HCT116 (cell line): ENCODE results near the gene TEX9. TPM values are rescaled to one million over a fixed set of nuclear protein-coding genes. Genes with fewer than 3 reads are reported as not detected.

Experiments
- ATAC-seq: fragments of 200-7000 bp; cut with Tn5 transposase; 2 replicates; pipeline ENCODE4 v1.9.1; 2020; ENCODE audit warnings: mild to moderate bottlenecking, moderate library complexity
- BruUV-seq: library from RNA; stranded (reverse); fragments of 400-500 nt; replicated peaks from 2 replicates; lab custom pipeline; 2021; lab: Mats Ljungman, UMichigan
- CTCF ChIA-PET: fragments of 300-600 bp; sonication (Branson Sonifier 250); formaldehyde crosslinking; loops from one replicate; lab custom pipeline; 2021; ENCODE audit warnings: antibody characterized with exemption; lab: Charles Lee
- POLR2A ChIA-PET: fragments of 300-600, 350-600 bp; sonication (Branson Sonifier 250); formaldehyde crosslinking; loops from one replicate; lab custom pipeline; 2021; ENCODE audit warnings: antibody characterized with exemption; lab: Charles Lee
- RAD21 ChIA-PET, 2 experiments: fragments of 300-600 bp; sonication (Branson Sonifier 250); formaldehyde crosslinking; loops; one replicate each; lab custom pipeline; 2023; ENCODE audit warnings: low total read pairs in 2 of 2; ENCODE audit not compliant: uncharacterized antibody in 2 of 2, unreplicated experiment in 2 of 2, low non-redundant PET in 1 of 2; lab: Charles Lee
- DNase-seq: peaks from one replicate; pipeline ENCODE4 v3.0.0-alpha.2; 2010; ENCODE audit warnings: low read depth, low spot score
- H2AFZ ChIP-seq: fragments of 200-600 bp; shearing (Covaris generic), sonication (generic); 2 replicates; pipeline ENCODE4 v1.6.1; 2017; ENCODE audit warnings: low read depth, mixed run types, mixed read lengths, antibody characterized with exemption, low read length; ENCODE audit not compliant: poor library complexity, severe bottlenecking
- H3K27ac ChIP-seq: 2 replicates; pipeline ENCODE4 v1.5.1; 2012; ENCODE audit warnings: low read depth, low read length
- H3K27me3 ChIP-seq: fragments of 200-600 bp; sonication (generic); 2 replicates; pipeline ENCODE4 v1.6.1; 2016; ENCODE audit warnings: mixed run types, low read length, mixed read lengths; ENCODE audit not compliant: insufficient read depth
- H3K36me3 ChIP-seq, 2 experiments: fragments of 200-500 bp in 1 of 2; fragments of 200-600 bp in 1 of 2; sonication (Bioruptor generic) in 1 of 2; sonication (generic) in 1 of 2; 2 replicates each; pipeline versions ENCODE4 v1.5.1 to v1.6.1; 2014 to 2016; ENCODE audit warnings: low read length in 2 of 2, inconsistent platforms in 1 of 2, mixed read lengths in 1 of 2, mixed run types in 1 of 2; ENCODE audit not compliant: insufficient read depth in 2 of 2, control insufficient read depth in 1 of 2
- H3K4me1 ChIP-seq, 2 experiments: fragments of 200-600 bp in 1 of 2; sonication (generic) in 1 of 2; 2 replicates each; pipeline versions ENCODE4 v1.5.1 to v1.6.1; 2012 to 2017; ENCODE audit warnings: low read length in 2 of 2, inconsistent platforms in 1 of 2, mild to moderate bottlenecking in 1 of 2, mixed read lengths in 1 of 2, mixed run types in 1 of 2, moderate library complexity in 1 of 2; ENCODE audit not compliant: insufficient read depth in 2 of 2, control insufficient read depth in 1 of 2
- H3K4me2 ChIP-seq: fragments of 200-600 bp; sonication (generic); 2 replicates; pipeline ENCODE4 v1.6.1; 2017; ENCODE audit warnings: mixed run types, low read length, mixed read lengths
- H3K4me3 ChIP-seq, 2 experiments: fragments of 200-600 bp in 1 of 2; sonication (generic) in 1 of 2; replicated peaks in 1 of 2; 2 replicates each; pipeline ENCODE4 v1.5.1; 2011 to 2016; ENCODE audit warnings: low read length in 2 of 2, control low read depth in 1 of 2, low read depth in 1 of 2, mild to moderate bottlenecking in 1 of 2, mixed read lengths in 1 of 2, mixed run types in 1 of 2
- H3K79me2 ChIP-seq: fragments of 200-600 bp; sonication (generic); 2 replicates; pipeline ENCODE4 v1.6.1; 2017; ENCODE audit warnings: mild to moderate bottlenecking, mixed run types, low read length, moderate library complexity, mixed read lengths; ENCODE audit not compliant: insufficient read depth
- H3K9ac ChIP-seq: fragments of 200-600 bp; sonication (generic); 2 replicates; pipeline ENCODE4 v1.6.1; 2016; ENCODE audit warnings: low read length, mixed read lengths
- H3K9me2 ChIP-seq: fragments of 200-600 bp; sonication (generic), shearing (Covaris generic); 2 replicates; pipeline ENCODE4 v1.6.1; 2017; ENCODE audit warnings: mixed run types, mild to moderate bottlenecking, moderate library complexity; ENCODE audit not compliant: insufficient read depth
- H3K9me3 ChIP-seq, 2 experiments: fragments of 200-500 bp in 1 of 2; fragments of 200-600 bp in 1 of 2; sonication (Bioruptor generic) in 1 of 2; sonication (generic) in 1 of 2; 2 replicates each; pipeline ENCODE4 v1.6.1; 2014 to 2017; ENCODE audit warnings: low read length in 2 of 2, mixed read lengths in 2 of 2, inconsistent platforms in 1 of 2, low read depth in 1 of 2, mild to moderate bottlenecking in 1 of 2, mixed run types in 1 of 2, moderate library complexity in 1 of 2; ENCODE audit not compliant: control insufficient read depth in 1 of 2, insufficient read depth in 1 of 2
- H4K20me1 ChIP-seq: fragments of 200-600 bp; sonication (generic), shearing (Covaris generic); 2 replicates; pipeline ENCODE4 v1.6.1; 2017; ENCODE audit warnings: mixed run types, mild to moderate bottlenecking, moderate library complexity; ENCODE audit not compliant: insufficient read depth
- CBX3 ChIP-seq: IDR thresholded peaks from 2 replicates; pipeline ENCODE4 v1.6.1; 2012; ENCODE audit warnings: low read depth
- EGR1 ChIP-seq: IDR thresholded peaks from 2 replicates; pipeline ENCODE4 v1.6.1; 2012; ENCODE audit warnings: low read depth
- EZH2 ChIP-seq: fragments of 200-600 bp; sonication (generic); IDR thresholded peaks from 2 replicates; pipeline ENCODE4 v1.6.1; 2017; ENCODE audit warnings: antibody characterized with exemption, mixed run types
- EZH2phosphoT487 ChIP-seq: fragments of 200-600 bp; IDR thresholded peaks from 2 replicates; pipeline ENCODE4 v1.6.1; 2018; ENCODE audit warnings: antibody characterized with exemption, borderline replicate concordance
- FOSL1 ChIP-seq: IDR thresholded peaks from 2 replicates; pipeline ENCODE4 v1.6.1; 2012; ENCODE audit warnings: low read depth
- POLR2A ChIP-seq: IDR thresholded peaks from 2 replicates; pipeline ENCODE4 v1.7.0; 2011; ENCODE audit warnings: borderline replicate concordance; ENCODE audit not compliant: insufficient read depth, insufficient read length; ENCODE audit errors: extremely low read depth
- POLR2AphosphoS5 ChIP-seq: IDR thresholded peaks from 2 replicates; pipeline ENCODE4 v1.6.1; 2011; ENCODE audit warnings: mild to moderate bottlenecking, low read depth, low read length, moderate library complexity
- SIN3A ChIP-seq: IDR thresholded peaks from 2 replicates; pipeline ENCODE4 v1.6.1; 2012; ENCODE audit warnings: low read depth
- SP1 ChIP-seq: IDR thresholded peaks from 2 replicates; pipeline ENCODE4 v1.6.1; 2012; ENCODE audit warnings: low read depth
- SRF ChIP-seq: IDR thresholded peaks from 2 replicates; pipeline ENCODE4 v1.6.1; 2012; ENCODE audit warnings: low read depth
- TCF7L2 ChIP-seq: IDR thresholded peaks from 2 replicates; pipeline ENCODE4 v1.7.0; 2011; ENCODE audit warnings: borderline replicate concordance, inconsistent platforms; ENCODE audit not compliant: insufficient read depth, insufficient read length; ENCODE audit errors: extremely low read depth
- YY1 ChIP-seq: IDR thresholded peaks from 2 replicates; pipeline ENCODE4 v1.6.1; 2011; ENCODE audit warnings: low read length, low read depth, moderate library complexity, mild to moderate bottlenecking; ENCODE audit not compliant: insufficient replicate concordance; ENCODE audit errors: extremely low read depth
- intact Hi-C: fragments of 100-400 bp; cut with micrococcal nuclease; formaldehyde crosslinking; loops from 2 replicates; pipeline ENCODE4 v1.10.0; 2022
- total RNA-seq: library from RNA; stranded (reverse); gene quantifications from one replicate; pipeline ENCODE4 v1.2.1, GENCODE V29; 2021; ENCODE audit not compliant: unreplicated experiment
- TF ChIP-seq, protein P1 (sequence below): IDR thresholded peaks from 2 replicates; pipeline ENCODE4 v1.6.1; 2012
- TF ChIP-seq, protein P2 (sequence below): IDR thresholded peaks from 2 replicates; pipeline ENCODE4 v1.6.1; 2011; ENCODE audit warnings: mild to moderate bottlenecking, low read length, moderate library complexity; ENCODE audit not compliant: insufficient replicate concordance; ENCODE audit errors: extremely low read depth

Gene TEX9
- total RNA-seq, 1 experiment from 2014 or later, result 5.2 TPM

DNA sequence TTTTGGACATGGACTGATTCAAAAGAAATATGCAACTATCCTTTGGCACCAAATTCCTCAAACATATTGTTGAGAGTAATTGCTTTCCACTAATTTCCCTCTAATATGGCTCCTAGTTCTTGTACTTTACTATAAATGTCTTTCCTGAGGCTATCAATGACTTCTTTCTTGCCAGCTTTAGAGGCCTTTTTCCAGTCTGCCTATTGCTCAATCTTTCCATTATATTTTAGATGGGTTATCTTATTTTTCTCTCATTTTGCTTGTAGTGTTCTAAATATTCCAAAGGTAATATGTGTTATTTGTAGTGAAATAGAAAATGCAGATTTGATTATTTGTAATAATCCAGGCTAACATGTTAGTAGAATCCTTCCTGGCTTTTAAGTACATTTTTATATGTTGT is 11.5 kb upstream of the TEX9 start (continued):
- TF ChIP-seq CBX3, result no peak

DNA sequence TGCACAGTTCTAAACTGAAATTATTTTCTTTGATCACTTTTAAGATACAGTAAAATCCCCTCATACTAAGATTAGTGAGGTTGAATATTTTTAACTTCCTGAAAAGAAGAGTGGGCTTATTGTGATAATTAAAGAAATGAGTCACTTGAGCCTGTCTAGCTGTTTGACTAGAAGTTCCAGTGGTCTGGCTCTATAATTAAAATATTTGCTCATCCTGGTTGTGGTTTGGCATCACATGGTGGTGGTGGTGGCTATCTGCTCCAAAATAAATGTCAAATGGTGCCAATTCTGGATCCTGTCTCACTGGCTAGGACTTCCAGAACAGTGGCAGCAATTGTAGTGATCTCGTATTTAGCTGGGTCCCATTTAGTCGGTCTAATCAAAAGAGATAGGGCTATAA is 8.6 kb upstream of the TEX9 start:
- no peak overlapping the region for H2AFZ ChIP-seq
- no peaks in the 10 kb centered on the region for H3K4me1 ChIP-seq
- H3K4me3 ChIP-seq, result no peak overlapping the region
- no TSS peak for BruUV-seq
- ATAC-seq, result no peak
- H3K36me3 ChIP-seq, result no peaks in the 10 kb centered on the region
- no peak for DNase-seq
- no peaks in the 10 kb centered on the region for H3K79me2 ChIP-seq
- TF ChIP-seq EGR1, result no peak
- TF ChIP-seq POLR2AphosphoS5, result no peak
- TF ChIP-seq YY1, result no peak
- TF ChIP-seq POLR2A, result no peak
- no peak for TF ChIP-seq FOSL1
- no peak for TF ChIP-seq TCF7L2
- no peak for TF ChIP-seq SRF
- no peak for TF ChIP-seq SP1
- no peak for TF ChIP-seq EZH2phosphoT487
- TF ChIP-seq, protein P1, sequence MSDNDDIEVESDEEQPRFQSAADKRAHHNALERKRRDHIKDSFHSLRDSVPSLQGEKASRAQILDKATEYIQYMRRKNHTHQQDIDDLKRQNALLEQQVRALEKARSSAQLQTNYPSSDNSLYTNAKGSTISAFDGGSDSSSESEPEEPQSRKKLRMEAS, result no peak
- TF ChIP-seq, protein P2, sequence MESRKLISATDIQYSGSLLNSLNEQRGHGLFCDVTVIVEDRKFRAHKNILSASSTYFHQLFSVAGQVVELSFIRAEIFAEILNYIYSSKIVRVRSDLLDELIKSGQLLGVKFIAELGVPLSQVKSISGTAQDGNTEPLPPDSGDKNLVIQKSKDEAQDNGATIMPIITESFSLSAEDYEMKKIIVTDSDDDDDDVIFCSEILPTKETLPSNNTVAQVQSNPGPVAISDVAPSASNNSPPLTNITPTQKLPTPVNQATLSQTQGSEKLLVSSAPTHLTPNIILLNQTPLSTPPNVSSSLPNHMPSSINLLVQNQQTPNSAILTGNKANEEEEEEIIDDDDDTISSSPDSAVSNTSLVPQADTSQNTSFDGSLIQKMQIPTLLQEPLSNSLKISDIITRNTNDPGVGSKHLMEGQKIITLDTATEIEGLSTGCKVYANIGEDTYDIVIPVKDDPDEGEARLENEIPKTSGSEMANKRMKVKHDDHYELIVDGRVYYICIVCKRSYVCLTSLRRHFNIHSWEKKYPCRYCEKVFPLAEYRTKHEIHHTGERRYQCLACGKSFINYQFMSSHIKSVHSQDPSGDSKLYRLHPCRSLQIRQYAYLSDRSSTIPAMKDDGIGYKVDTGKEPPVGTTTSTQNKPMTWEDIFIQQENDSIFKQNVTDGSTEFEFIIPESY, result no peak
- TF ChIP-seq EZH2, result no peak
- TF ChIP-seq SIN3A, result no peak
- TF ChIP-seq CBX3, result no peak
- H3K9me2 ChIP-seq, result no peaks in the 10 kb centered on the region
- CTCF ChIA-PET, result no interaction called here
- H3K9me3 ChIP-seq, result no peaks in the 10 kb centered on the region
- intact Hi-C loops, result no loop called here
- no peak overlapping the region for H3K4me2 ChIP-seq
- POLR2A ChIA-PET, result no interaction called here
- no peak overlapping the region for H3K9ac ChIP-seq
- no peak overlapping the region for H3K27ac ChIP-seq
- RAD21 ChIA-PET, result no interaction called here
- H4K20me1 ChIP-seq, result no peaks in the 10 kb centered on the region
- H3K27me3 ChIP-seq, result no peaks in the 10 kb centered on the region
